Loucy (cell line): Measurements from ENCODE around the gene MYL7.

ENCODE experiments used
- H2AFZ ChIP-seq: fragments of 200-600 bp; sonication (generic); 2 replicates; pipeline ENCODE4 v1.6.0; 2016; ENCODE audit warnings: antibody characterized with exemption, mild to moderate bottlenecking, low read length, moderate library complexity
- H3F3A ChIP-seq: fragments of 200-600 bp; 2 replicates; pipeline ENCODE4 v1.6.0; 2016; ENCODE audit warnings: antibody characterized with exemption, low read depth, mild to moderate bottlenecking
- H3K27me3 ChIP-seq: fragments of 200-600 bp; sonication (generic); 2 replicates; pipeline ENCODE4 v1.6.1; 2014; ENCODE audit warnings: low read length, mild to moderate bottlenecking; ENCODE audit not compliant: insufficient read depth, poor library complexity, severe bottlenecking
- H3K36me3 ChIP-seq: fragments of 200-600 bp; sonication (generic); 2 replicates; pipeline ENCODE4 v1.6.1; 2016; ENCODE audit warnings: low read length; ENCODE audit not compliant: insufficient read depth
- H3K4me1 ChIP-seq: fragments of 200-600 bp; sonication (generic); 2 replicates; pipeline ENCODE4 v1.5.1; 2014; ENCODE audit warnings: low read length, mild to moderate bottlenecking; ENCODE audit not compliant: insufficient read depth, poor library complexity, severe bottlenecking
- H3K4me2 ChIP-seq: fragments of 200-600 bp; sonication (generic); 2 replicates; pipeline ENCODE4 v1.6.0; 2014; ENCODE audit warnings: antibody characterized with exemption, low read length, low read depth, mild to moderate bottlenecking; ENCODE audit not compliant: poor library complexity, severe bottlenecking
- H3K4me3 ChIP-seq: fragments of 200-600 bp; sonication (generic); 2 replicates; pipeline ENCODE4 v1.5.1; 2014; ENCODE audit warnings: low read length, mild to moderate bottlenecking, mixed read lengths; ENCODE audit not compliant: poor library complexity, severe bottlenecking
- H3K79me2 ChIP-seq: fragments of 200-600 bp; sonication (generic); 2 replicates; pipeline ENCODE4 v1.6.1; 2014; ENCODE audit warnings: low read length; ENCODE audit not compliant: insufficient read depth
- H3K9ac ChIP-seq: fragments of 200-600 bp; sonication (generic); 2 replicates; pipeline ENCODE4 v1.6.0; 2014; ENCODE audit warnings: mild to moderate bottlenecking, low read depth, low read length, moderate library complexity; ENCODE audit not compliant: poor library complexity, severe bottlenecking
- H3K9me2 ChIP-seq: fragments of 200-600 bp; sonication (generic); replicated peaks from 2 replicates; pipeline ENCODE4 v1.6.1; 2016; ENCODE audit warnings: low read depth, low read length, mixed read lengths
- H3K9me3 ChIP-seq: fragments of 200-600 bp; sonication (generic); 2 replicates; pipeline ENCODE4 v1.6.1; 2014; ENCODE audit warnings: mild to moderate bottlenecking, antibody characterized with exemption, low read length, low read depth; ENCODE audit not compliant: insufficient read depth
- H4K20me1 ChIP-seq: fragments of 200-600 bp; sonication (generic); 2 replicates; pipeline ENCODE4 v1.6.0; 2014; ENCODE audit warnings: antibody characterized with exemption, low read length, mild to moderate bottlenecking; ENCODE audit not compliant: insufficient read depth, poor library complexity, severe bottlenecking
- CTCF ChIP-seq: fragments of 200-600 bp; sonication (generic); conservative IDR thresholded peaks from 2 replicates; pipeline ENCODE4 v1.5.1; 2014; ENCODE audit warnings: mild to moderate bottlenecking, antibody characterized with exemption, low read length
- EZH2phosphoT487 ChIP-seq: fragments of 200-600 bp; IDR thresholded peaks from 2 replicates; pipeline ENCODE4 v1.6.1; 2018; ENCODE audit warnings: antibody characterized with exemption, mild to moderate bottlenecking, moderate library complexity, borderline replicate concordance

Gene MYL7

GRCh38 chr7:44158873-44159631 is 17.9 kb upstream of the MYL7 start:
- Histone ChIP-seq H3K4me2 (no peak overlapping the region), H3K4me3 (no peak overlapping the region), H3K79me2 (no peaks in the 10 kb centered on the region), H3K9ac (no peak overlapping the region), H3K9me2 (no peaks in the 10 kb centered on the region), H3K27me3 (no peaks in the 10 kb centered on the region), H3K9me3 (no peaks in the 10 kb centered on the region), H3K36me3 (no peaks in the 10 kb centered on the region), H3F3A (no peaks in the 10 kb centered on the region), H3K4me1 (no peaks in the 10 kb centered on the region), H4K20me1 (no peaks in the 10 kb centered on the region), H2AFZ (no peak overlapping the region)
- TF ChIP-seq CTCF: no peak
- TF ChIP-seq EZH2phosphoT487: no peak

- no peaks in the 10 kb centered on the region for H3K9me2 ChIP-seq
- no peaks in the 10 kb centered on the region for H3K79me2 ChIP-seq
- no peaks in the 10 kb centered on the region for H3K27me3 ChIP-seq
- H3K4me1 ChIP-seq: no peaks in the 10 kb centered on the region
- H3K4me2 ChIP-seq: no peak overlapping the region
- no peaks in the 10 kb centered on the region for H3F3A ChIP-seq
- H3K9me3 ChIP-seq: no peaks in the 10 kb centered on the region
- H3K9ac ChIP-seq: no peak overlapping the region
- TF ChIP-seq CTCF (no peak), EZH2phosphoT487 (no peak)
- H3K4me3 ChIP-seq: no peak overlapping the region
- H3K36me3 ChIP-seq: no peaks in the 10 kb centered on the region
- no peak overlapping the region for H2AFZ ChIP-seq
- H4K20me1 ChIP-seq: no peaks in the 10 kb centered on the region
These were observed 17.2 kb upstream of the MYL7 start for GRCh38 chr7:44158096-44158872.

GRCh38 chr7:44157116-44158080 is 16.3 kb upstream of the MYL7 start:
- H3K4me2 ChIP-seq: no peak overlapping the region
- no peaks in the 10 kb centered on the region for H3K9me3 ChIP-seq
- no peaks in the 10 kb centered on the region for H3K36me3 ChIP-seq
- TF ChIP-seq CTCF: no peak
- H3K4me3 ChIP-seq: no peak overlapping the region
- H3F3A ChIP-seq: no peaks in the 10 kb centered on the region
- H3K9me2 ChIP-seq: no peaks in the 10 kb centered on the region
- no peaks in the 10 kb centered on the region for H3K79me2 ChIP-seq
- no peaks in the 10 kb centered on the region for H3K4me1 ChIP-seq
- no peaks in the 10 kb centered on the region for H4K20me1 ChIP-seq
- no peaks in the 10 kb centered on the region for H3K27me3 ChIP-seq
- no peak overlapping the region for H2AFZ ChIP-seq
- H3K9ac ChIP-seq: no peak overlapping the region
